Hepatocyte (in vitro differentiated cells): Measurements from ENCODE around the gene PCBP3.

Experiments
- EZH2 ChIP-seq: fragments of 200-600 bp; sonication (generic); IDR thresholded peaks from 2 replicates; pipeline ENCODE4 v1.6.1; 2016; ENCODE audit warnings: antibody characterized with exemption, mild to moderate bottlenecking, borderline replicate concordance
- EZH2phosphoT487 ChIP-seq: fragments of 200-600 bp; sonication (generic); IDR thresholded peaks from one replicate; pipeline ENCODE4 v1.6.1; 2018; ENCODE audit warnings: antibody characterized with exemption, mild to moderate bottlenecking, low read depth, moderate library complexity; ENCODE audit not compliant: unreplicated experiment, severe bottlenecking
- TF ChIP-seq, protein P1 (sequence below): fragments of 200-600 bp; sonication (generic); IDR thresholded peaks from 2 replicates; pipeline ENCODE4 v1.5.1; 2016; ENCODE audit warnings: antibody characterized with exemption, mild to moderate bottlenecking; ENCODE audit not compliant: poor library complexity

DNA sequence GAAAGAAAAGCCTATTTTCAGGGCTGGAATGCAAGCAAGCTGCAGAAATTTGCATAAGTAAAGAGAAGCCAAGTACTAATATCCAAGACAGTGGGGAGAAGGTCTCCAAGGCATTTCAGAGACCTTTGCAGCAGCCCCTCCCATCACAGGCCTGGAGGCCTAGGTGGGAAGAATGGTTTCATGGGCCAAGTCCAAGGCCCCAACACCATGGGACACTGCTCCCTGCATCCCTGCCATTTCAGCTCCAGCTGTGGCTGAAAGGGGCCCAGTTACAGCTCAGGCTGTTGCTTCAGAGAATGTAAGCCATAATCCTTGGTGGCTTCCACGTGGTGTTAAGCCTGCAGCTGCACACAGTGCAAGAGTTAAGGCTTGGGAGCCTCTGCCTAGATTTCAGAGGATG is 321.1 kb downstream of the PCBP3 start:
- TF ChIP-seq EZH2 (no peak), EZH2phosphoT487 (no peak)
- TF ChIP-seq, protein P1, sequence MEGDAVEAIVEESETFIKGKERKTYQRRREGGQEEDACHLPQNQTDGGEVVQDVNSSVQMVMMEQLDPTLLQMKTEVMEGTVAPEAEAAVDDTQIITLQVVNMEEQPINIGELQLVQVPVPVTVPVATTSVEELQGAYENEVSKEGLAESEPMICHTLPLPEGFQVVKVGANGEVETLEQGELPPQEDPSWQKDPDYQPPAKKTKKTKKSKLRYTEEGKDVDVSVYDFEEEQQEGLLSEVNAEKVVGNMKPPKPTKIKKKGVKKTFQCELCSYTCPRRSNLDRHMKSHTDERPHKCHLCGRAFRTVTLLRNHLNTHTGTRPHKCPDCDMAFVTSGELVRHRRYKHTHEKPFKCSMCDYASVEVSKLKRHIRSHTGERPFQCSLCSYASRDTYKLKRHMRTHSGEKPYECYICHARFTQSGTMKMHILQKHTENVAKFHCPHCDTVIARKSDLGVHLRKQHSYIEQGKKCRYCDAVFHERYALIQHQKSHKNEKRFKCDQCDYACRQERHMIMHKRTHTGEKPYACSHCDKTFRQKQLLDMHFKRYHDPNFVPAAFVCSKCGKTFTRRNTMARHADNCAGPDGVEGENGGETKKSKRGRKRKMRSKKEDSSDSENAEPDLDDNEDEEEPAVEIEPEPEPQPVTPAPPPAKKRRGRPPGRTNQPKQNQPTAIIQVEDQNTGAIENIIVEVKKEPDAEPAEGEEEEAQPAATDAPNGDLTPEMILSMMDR = no peak
